Breast epithelium (tissue), 3 donors: ENCODE measurements around the gene TSEN15.

Source experiments
- POLR2A ChIP-seq: fragments of 450-650 bp; IDR thresholded peaks from one replicate; pipeline ENCODE4 v1.6.1; 2016; ENCODE audit warnings: antibody characterized with exemption, mild to moderate bottlenecking, moderate library complexity
- POLR2AphosphoS5 ChIP-seq, 3 donors: sonication (generic); formaldehyde crosslinking; IDR thresholded peaks; one replicate each; pipeline ENCODE4 v1.6.1; 2017; ENCODE audit warnings: antibody characterized with exemption in 3 of 3
- TF ChIP-seq, protein P1 (sequence below), 3 donors: fragments of 450-650 bp; IDR thresholded peaks; one replicate each; pipeline ENCODE4 v1.5.1; 2016 to 2017; ENCODE audit warnings: antibody characterized with exemption in 3 of 3, mild to moderate bottlenecking in 3 of 3, moderate library complexity in 3 of 3

DNA sequence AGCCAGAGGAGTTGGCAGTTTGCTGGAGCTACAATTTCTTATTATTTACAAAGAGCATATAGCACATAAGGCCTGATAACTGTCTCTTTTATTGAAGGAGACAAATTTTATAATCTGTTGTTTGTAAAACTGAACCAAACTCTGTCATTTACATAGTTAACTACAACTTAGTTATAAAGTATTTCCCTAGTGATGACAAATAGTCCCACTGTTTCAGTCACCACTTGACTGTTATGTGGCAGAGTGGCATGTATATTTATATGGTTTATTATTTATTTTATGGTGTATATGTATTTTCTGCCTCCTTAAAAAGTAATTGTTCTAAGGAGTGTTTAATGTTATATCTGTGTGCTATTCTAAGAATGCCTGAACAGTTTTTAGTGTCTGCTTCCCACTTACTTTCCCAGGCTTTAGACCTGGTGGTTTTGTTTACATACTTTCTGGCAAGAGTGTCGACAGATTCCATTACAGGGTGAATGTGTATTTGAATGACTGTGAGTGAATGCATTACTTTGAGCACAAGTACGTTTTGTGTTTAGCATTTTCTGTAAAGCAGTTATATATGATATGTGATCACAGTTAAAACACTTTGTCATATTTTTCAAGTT lies 10.0 kb downstream of the TSEN15 start:
- no peak for TF ChIP-seq POLR2A
- TF ChIP-seq, protein P1, sequence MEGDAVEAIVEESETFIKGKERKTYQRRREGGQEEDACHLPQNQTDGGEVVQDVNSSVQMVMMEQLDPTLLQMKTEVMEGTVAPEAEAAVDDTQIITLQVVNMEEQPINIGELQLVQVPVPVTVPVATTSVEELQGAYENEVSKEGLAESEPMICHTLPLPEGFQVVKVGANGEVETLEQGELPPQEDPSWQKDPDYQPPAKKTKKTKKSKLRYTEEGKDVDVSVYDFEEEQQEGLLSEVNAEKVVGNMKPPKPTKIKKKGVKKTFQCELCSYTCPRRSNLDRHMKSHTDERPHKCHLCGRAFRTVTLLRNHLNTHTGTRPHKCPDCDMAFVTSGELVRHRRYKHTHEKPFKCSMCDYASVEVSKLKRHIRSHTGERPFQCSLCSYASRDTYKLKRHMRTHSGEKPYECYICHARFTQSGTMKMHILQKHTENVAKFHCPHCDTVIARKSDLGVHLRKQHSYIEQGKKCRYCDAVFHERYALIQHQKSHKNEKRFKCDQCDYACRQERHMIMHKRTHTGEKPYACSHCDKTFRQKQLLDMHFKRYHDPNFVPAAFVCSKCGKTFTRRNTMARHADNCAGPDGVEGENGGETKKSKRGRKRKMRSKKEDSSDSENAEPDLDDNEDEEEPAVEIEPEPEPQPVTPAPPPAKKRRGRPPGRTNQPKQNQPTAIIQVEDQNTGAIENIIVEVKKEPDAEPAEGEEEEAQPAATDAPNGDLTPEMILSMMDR (IDR thresholded peaks at IDR 0.05) = no peak
- no peak for TF ChIP-seq POLR2AphosphoS5 (IDR thresholded peaks at IDR 0.05)
